SK-N-MC (cell line): Measurements from ENCODE around the gene PBX3.

ENCODE experiments used
- DNase-seq: peaks from one replicate; pipeline ENCODE4 v3.0.0-alpha.2; 2011; ENCODE audit warnings: low read depth, low spot score
- H3K27ac ChIP-seq: fragments of 200-600 bp; sonication (generic); 2 replicates; pipeline ENCODE4 v1.5.1; 2016; ENCODE audit warnings: mixed run types
- H3K36me3 ChIP-seq: fragments of 200-600 bp; sonication (generic); 2 replicates; pipeline ENCODE4 v1.6.1; 2017; ENCODE audit warnings: antibody characterized with exemption, low read length, mixed read lengths; ENCODE audit not compliant: insufficient read depth
- H3K4me3 ChIP-seq: fragments of 200-600 bp; sonication (generic); 2 replicates; pipeline ENCODE4 v1.5.1; 2016
- H3K9ac ChIP-seq: fragments of 200-600 bp; sonication (generic); 2 replicates; pipeline ENCODE4 v1.8.0; 2017; ENCODE audit warnings: mixed run types, mixed read lengths; ENCODE audit not compliant: insufficient read length
- H3K9me3 ChIP-seq: fragments of 200-600 bp; sonication (generic); 2 replicates; pipeline ENCODE4 v1.6.1; 2017; ENCODE audit warnings: low read depth, mild to moderate bottlenecking, antibody characterized with exemption, low read length, moderate library complexity, mixed read lengths
- EZH2 ChIP-seq: fragments of 200-600 bp; sonication (generic); IDR thresholded peaks from one replicate; pipeline ENCODE4 v1.6.1; 2017; ENCODE audit warnings: antibody characterized with exemption
- FOXP2 ChIP-seq: optimal IDR thresholded peaks from 2 replicates; pipeline ENCODE3; 2011; ENCODE audit warnings: mild to moderate bottlenecking, moderate library complexity; ENCODE audit not compliant: insufficient read depth; ENCODE audit errors: extremely low read length, control extremely low read depth
- POLR2AphosphoS5 ChIP-seq: IDR thresholded peaks from 2 replicates; pipeline ENCODE4 v1.6.1; 2012; ENCODE audit warnings: mild to moderate bottlenecking, low read depth, low read length, borderline replicate concordance

The PBX3 gene

GRCh38 chr9:125924351-125924750 lies 177.2 kb downstream of the PBX3 start:
- Histone ChIP-seq H3K9ac (no peak overlapping the region), H3K4me3 (no peak overlapping the region), H3K27ac (no peak overlapping the region), H3K36me3 (no peaks in the 10 kb centered on the region), H3K9me3 (no peaks in the 10 kb centered on the region)
- no peak for DNase-seq
- TF ChIP-seq POLR2AphosphoS5 (no peak), EZH2 (no peak), FOXP2 (no peak)

- Histone ChIP-seq H3K4me3 (no peak overlapping the region), H3K36me3 (no peaks in the 10 kb centered on the region), H3K9ac (no peak overlapping the region), H3K27ac (no peak overlapping the region), H3K9me3 (no peaks in the 10 kb centered on the region)
- no peak for TF ChIP-seq EZH2
- no peak for TF ChIP-seq POLR2AphosphoS5
- no peak for TF ChIP-seq FOXP2
- no peak for DNase-seq
Measured at GRCh38 chr9:125926936-125927335, 179.8 kb downstream of the PBX3 start.

GRCh38 chr9:125929846-125930245 lies 182.7 kb downstream of the PBX3 start:
- Histone ChIP-seq H3K9ac (no peak overlapping the region), H3K4me3 (no peak overlapping the region), H3K36me3 (no peaks in the 10 kb centered on the region), H3K9me3 (no peaks in the 10 kb centered on the region), H3K27ac (no peak overlapping the region)
- no peak for DNase-seq
- TF ChIP-seq FOXP2 (no peak), EZH2 (no peak), POLR2AphosphoS5 (no peak)

- Histone ChIP-seq H3K36me3 (no peaks in the 10 kb centered on the region), H3K9me3 (no peaks in the 10 kb centered on the region), H3K9ac (no peak overlapping the region), H3K4me3 (no peak overlapping the region), H3K27ac (no peak overlapping the region)
- no peak for DNase-seq
- TF ChIP-seq FOXP2 (no peak), EZH2 (no peak), POLR2AphosphoS5 (no peak)
Measured at GRCh38 chr9:125931211-125931610, 184.0 kb downstream of the PBX3 start.

GRCh38 chr9:125932012-125932411 lies 184.8 kb downstream of the PBX3 start:
- TF ChIP-seq POLR2AphosphoS5 = no peak
- no peak for TF ChIP-seq EZH2
- no peak for TF ChIP-seq FOXP2
- Histone ChIP-seq H3K9me3 (no peaks in the 10 kb centered on the region), H3K9ac (no peak overlapping the region), H3K27ac (peak overlapping the region; percentile 12; the same call in 1 of the 2 replicates), H3K36me3 (no peaks in the 10 kb centered on the region), H3K4me3 (no peak overlapping the region)
- no peak for DNase-seq

- Histone ChIP-seq H3K36me3 (no peaks in the 10 kb centered on the region), H3K27ac (peak overlapping the region; percentile 12; the same call in 1 of the 2 replicates), H3K4me3 (no peak overlapping the region), H3K9me3 (no peaks in the 10 kb centered on the region), H3K9ac (no peak overlapping the region)
- no peak for TF ChIP-seq POLR2AphosphoS5
- TF ChIP-seq FOXP2 = no peak
- no peak for TF ChIP-seq EZH2
- DNase-seq = no peak
Measured at GRCh38 chr9:125932746-125933455, 185.7 kb downstream of the PBX3 start.

GRCh38 chr9:125942125-125942524 lies 195.0 kb downstream of the PBX3 start:
- no peak overlapping the region for H3K27ac ChIP-seq
- TF ChIP-seq POLR2AphosphoS5 (no peak), FOXP2 (no peak), EZH2 (no peak)
- DNase-seq = no peak
- H3K9me3 ChIP-seq = peaks cover 4% of the 10 kb centered on the region; the same call in 1 of the 2 replicates
- no peak overlapping the region for H3K9ac ChIP-seq
- no peak overlapping the region for H3K4me3 ChIP-seq
- peaks cover 2% of the 10 kb centered on the region; the same call in 1 of the 2 replicates for H3K36me3 ChIP-seq

GRCh38 chr9:125943831-125944230 lies 196.7 kb downstream of the PBX3 start:
- H3K36me3 ChIP-seq = peaks cover 2% of the 10 kb centered on the region; the same call in 1 of the 2 replicates
- TF ChIP-seq FOXP2 (no peak), POLR2AphosphoS5 (no peak), EZH2 (no peak)
- H3K9me3 ChIP-seq = peaks cover 4% of the 10 kb centered on the region; the same call in 1 of the 2 replicates
- H3K27ac ChIP-seq = no peak overlapping the region
- H3K4me3 ChIP-seq = no peak overlapping the region
- DNase-seq = no peak
- H3K9ac ChIP-seq = no peak overlapping the region

GRCh38 chr9:125946397-125946796 lies 199.2 kb downstream of the PBX3 start:
- H3K27ac ChIP-seq = no peak overlapping the region
- H3K9ac ChIP-seq = no peak overlapping the region
- no peak overlapping the region for H3K4me3 ChIP-seq
- no peak for DNase-seq
- TF ChIP-seq FOXP2 (no peak), EZH2 (no peak), POLR2AphosphoS5 (no peak)
- peaks cover 4% of the 10 kb centered on the region; the same call in 1 of the 2 replicates for H3K9me3 ChIP-seq
- peaks cover 2% of the 10 kb centered on the region; the same call in 1 of the 2 replicates for H3K36me3 ChIP-seq
